PFSK-1 (cell line): ENCODE results near the gene PTPN5.

Source experiments
- FOXP2 ChIP-seq: optimal IDR thresholded peaks from 2 replicates; pipeline ENCODE3; 2011; ENCODE audit warnings: borderline replicate concordance, control low read depth, inconsistent platforms; ENCODE audit not compliant: insufficient read depth; ENCODE audit errors: extremely low read length, extremely low read depth
- POLR2AphosphoS5 ChIP-seq: IDR thresholded peaks from 2 replicates; pipeline ENCODE4 v1.6.1; 2012; ENCODE audit warnings: low read depth, mild to moderate bottlenecking, control low read depth, low read length, moderate library complexity
- REST ChIP-seq, 2 experiments: IDR thresholded peaks; 2 replicates each; pipeline versions ENCODE4 v1.6.1 to v1.8.0; 2011 to 2012; ENCODE audit warnings: low read depth in 2 of 2, low read length in 2 of 2, control low read depth in 1 of 2, inconsistent platforms in 1 of 2, mild to moderate bottlenecking in 1 of 2, moderate library complexity in 1 of 2; ENCODE audit not compliant: insufficient read depth in 1 of 2
- SIN3A ChIP-seq: IDR thresholded peaks from 2 replicates; pipeline ENCODE4 v1.6.1; 2012; ENCODE audit warnings: mild to moderate bottlenecking, low read length, moderate library complexity, borderline replicate concordance; ENCODE audit not compliant: insufficient read depth
- TAF1 ChIP-seq: IDR thresholded peaks from 2 replicates; pipeline ENCODE4 v1.6.1; 2012; ENCODE audit warnings: low read length, control low read depth, borderline replicate concordance; ENCODE audit not compliant: insufficient read depth

GRCh38 chr11:18785411-18785810 lies 6.2 kb downstream of the PTPN5 start:
- no peak for TF ChIP-seq POLR2AphosphoS5
- no peak for TF ChIP-seq FOXP2
- no peak for TF ChIP-seq REST (IDR thresholded peaks at IDR 0.05; ENCODE audit: insufficient read depth in 1 of 2, low read depth in 2 of 2, low read length in 2 of 2)
- no peak for TF ChIP-seq SIN3A
- TF ChIP-seq TAF1: no peak
